CD4-positive, CD25-positive, alpha-beta regulatory T cell (primary cell): Measurements from ENCODE around the gene CIB2. TPM values are rescaled to one million over a fixed set of nuclear protein-coding genes. Genes with fewer than 3 reads are reported as not detected.

ENCODE experiments used
- ATAC-seq, 2 donors: fragments of 150-1000 bp; cut with Tn5 transposase; one replicate each; pipeline ENCODE4 v1.10.0; 2021; ENCODE audit warnings: low read depth in 2 of 2, moderate number of reproducible peaks in 2 of 2, moderate library complexity in 1 of 2
- DNase-seq, 3 donors: peaks; one replicate each; pipeline versions ENCODE4 v3.0.0 to v3.0.0-alpha.2; 2012 to 2022; ENCODE audit warnings: mixed read lengths in 1 of 3
- H3K27ac ChIP-seq: one replicate; pipeline ENCODE4 v1.7.0; 2013; ENCODE audit warnings: mild to moderate bottlenecking, low read length; ENCODE audit not compliant: insufficient read depth, poor library complexity, severe bottlenecking
- H3K27me3 ChIP-seq: one replicate; pipeline ENCODE4 v1.7.0; 2013; ENCODE audit warnings: low read length; ENCODE audit not compliant: control insufficient read depth, insufficient read depth
- H3K36me3 ChIP-seq: one replicate; pipeline ENCODE4 v1.7.0; 2013; ENCODE audit warnings: mild to moderate bottlenecking, low read length, moderate library complexity; ENCODE audit not compliant: control insufficient read depth, insufficient read depth
- H3K4me1 ChIP-seq: 2 replicates; pipeline ENCODE4 v1.7.0; 2013; ENCODE audit warnings: mild to moderate bottlenecking, low read length; ENCODE audit not compliant: insufficient read depth, control insufficient read depth, poor library complexity, severe bottlenecking
- H3K4me3 ChIP-seq: one replicate; pipeline ENCODE4 v1.7.0; 2013; ENCODE audit warnings: low read depth, mild to moderate bottlenecking, low read length, moderate library complexity
- H3K9me3 ChIP-seq, 2 experiments: 1 replicate in 1 of 2; 2 replicates in 1 of 2; pipeline ENCODE4 v1.7.0; 2013; ENCODE audit warnings: low read length in 2 of 2, mild to moderate bottlenecking in 1 of 2, moderate library complexity in 1 of 2; ENCODE audit not compliant: control insufficient read depth in 2 of 2
- H3K27ac Mint-ChIP-seq, 3 donors: one replicate each; pipeline ENCODE4 v1.8.0; 2020 to 2022; ENCODE audit warnings: mild to moderate bottlenecking in 3 of 3, mixed read lengths in 3 of 3, moderate library complexity in 2 of 3
- H3K27me3 Mint-ChIP-seq: one replicate; pipeline ENCODE4 v1.8.0; 2022; ENCODE audit warnings: mild to moderate bottlenecking, mixed read lengths
- H3K36me3 Mint-ChIP-seq: one replicate; pipeline ENCODE4 v1.8.0; 2020; ENCODE audit warnings: mixed read lengths
- H3K4me1 Mint-ChIP-seq, 4 donors: one replicate each; pipeline ENCODE4 v1.8.0; 2020 to 2022; ENCODE audit warnings: mixed read lengths in 4 of 4, mild to moderate bottlenecking in 1 of 4
- H3K4me3 Mint-ChIP-seq, 4 donors: one replicate each; pipeline ENCODE4 v1.8.0; 2020 to 2022; ENCODE audit warnings: mild to moderate bottlenecking in 4 of 4, mixed read lengths in 4 of 4, moderate library complexity in 3 of 4
- H3K9me3 Mint-ChIP-seq, 7 donors: one replicate each; pipeline ENCODE4 v1.8.0; 2020 to 2022; ENCODE audit warnings: mixed read lengths in 7 of 7, mild to moderate bottlenecking in 3 of 7, moderate library complexity in 2 of 7
- polyA plus RNA-seq, 4 donors: library from polyadenylated mRNA; unstranded; fragments of 300-500 nt; fragmentation: Illumina TruSeq; gene quantifications; one replicate each; pipeline ENCODE4 v1.2.3, GENCODE V29; 2021
- total RNA-seq: library from RNA; stranded (reverse); gene quantifications from one replicate; pipeline ENCODE4 v1.2.3, GENCODE V29; 2022

CIB2 gene
- total and polyA plus RNA-seq, 5 donors from 2014 or later = 0.94 to 2.7 (median 1.6) TPM

DNA sequence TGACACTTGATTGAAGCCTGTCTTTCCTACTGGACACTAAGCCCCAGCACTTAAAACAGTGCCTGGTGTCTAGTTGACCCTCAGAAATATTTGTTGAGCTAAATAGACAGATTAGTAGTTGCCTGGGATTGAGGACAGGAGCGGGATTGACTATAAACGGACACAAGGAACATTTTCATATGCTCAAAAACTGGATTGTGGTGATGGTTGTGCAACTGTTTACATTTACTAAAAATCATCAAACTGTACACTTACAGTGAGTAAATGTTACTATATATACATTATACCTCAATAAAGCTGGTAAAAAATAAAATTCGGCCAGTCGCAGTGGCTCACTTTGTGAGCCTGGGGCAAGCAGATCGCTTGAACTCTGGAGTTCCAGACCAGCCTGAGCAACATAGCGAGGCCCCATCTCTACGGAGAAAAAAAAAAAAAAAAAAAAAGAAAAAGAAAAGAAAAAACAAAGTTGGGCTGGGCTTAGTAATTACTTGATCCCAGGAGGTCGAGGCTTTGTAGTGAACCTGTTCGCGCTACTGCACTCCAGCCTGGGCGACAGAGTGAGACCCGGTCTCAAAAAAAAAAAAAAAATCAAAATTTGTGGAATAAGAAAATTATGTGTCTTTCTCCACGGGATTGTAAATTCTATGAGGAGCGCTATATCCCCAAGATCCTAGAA, 17.3 kb upstream of the CIB2 start:
- Histone ChIP-seq H3K4me3 (peak overlapping the region; percentile 98), H3K27ac (peak overlapping the region; percentile 73), H3K36me3 (no peaks in the 10 kb centered on the region), H3K9me3 (no peaks in the 10 kb centered on the region), H3K27me3 (no peaks in the 10 kb centered on the region), H3K4me1 (peaks cover 26% of the 10 kb centered on the region)
- ATAC-seq (peak in 1 of 2 donors; percentile 0), DNase-seq (no peak)
- Mint-ChIP-seq H3K4me3 (peak overlapping the region; percentile 89 to 99 (median 94)), H3K4me1 (peaks cover 22 to 48% (median 39%) of the 10 kb centered on the region in 4 donors), H3K9me3 (no peaks in the 10 kb centered on the region), H3K27ac (peak overlapping the region; percentile 77 to 92 (median 91)), H3K36me3 (peaks cover 4% of the 10 kb centered on the region), H3K27me3 (no peaks in the 10 kb centered on the region)

DNA sequence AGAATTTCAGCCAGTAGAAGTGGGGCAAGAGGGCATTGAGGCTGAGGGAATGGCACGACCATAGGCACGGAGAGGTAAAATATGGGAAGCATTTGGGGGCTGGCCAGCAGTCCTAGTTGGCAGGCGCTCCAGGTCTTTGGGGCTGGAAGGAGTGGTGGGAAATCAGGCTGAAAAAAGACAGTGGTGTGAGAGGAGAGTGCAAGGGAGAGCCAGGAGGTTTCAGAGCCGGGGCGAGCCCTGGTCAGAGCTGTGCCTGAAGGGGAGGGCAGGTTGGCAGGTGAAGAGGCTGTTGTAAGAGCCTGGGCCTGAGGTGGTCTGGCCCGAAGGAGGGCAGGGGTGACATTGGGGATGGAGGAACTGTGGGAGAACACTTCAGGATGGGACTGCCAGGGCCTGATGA, 16.3 kb upstream of the CIB2 start:
- H3K36me3 ChIP-seq = no peaks in the 10 kb centered on the region
- no peaks in the 10 kb centered on the region for H3K9me3 Mint-ChIP-seq
- peaks cover under 1% of the 10 kb centered on the region for H3K36me3 Mint-ChIP-seq
- peak overlapping the region; percentile 69 to 93 (median 86) for H3K27ac Mint-ChIP-seq
- H3K27ac ChIP-seq = no peak overlapping the region
- H3K4me1 Mint-ChIP-seq = peaks cover 17 to 39% (median 29%) of the 10 kb centered on the region in 4 donors
- no peak for DNase-seq
- peaks cover 26% of the 10 kb centered on the region for H3K4me1 ChIP-seq
- no peaks in the 10 kb centered on the region for H3K9me3 ChIP-seq
- no peaks in the 10 kb centered on the region for H3K27me3 ChIP-seq
- H3K4me3 ChIP-seq = no peak overlapping the region
- no peak for ATAC-seq
- no peaks in the 10 kb centered on the region for H3K27me3 Mint-ChIP-seq
- H3K4me3 Mint-ChIP-seq = peak overlapping the region; percentile 21 to 94 (median 82)

DNA sequence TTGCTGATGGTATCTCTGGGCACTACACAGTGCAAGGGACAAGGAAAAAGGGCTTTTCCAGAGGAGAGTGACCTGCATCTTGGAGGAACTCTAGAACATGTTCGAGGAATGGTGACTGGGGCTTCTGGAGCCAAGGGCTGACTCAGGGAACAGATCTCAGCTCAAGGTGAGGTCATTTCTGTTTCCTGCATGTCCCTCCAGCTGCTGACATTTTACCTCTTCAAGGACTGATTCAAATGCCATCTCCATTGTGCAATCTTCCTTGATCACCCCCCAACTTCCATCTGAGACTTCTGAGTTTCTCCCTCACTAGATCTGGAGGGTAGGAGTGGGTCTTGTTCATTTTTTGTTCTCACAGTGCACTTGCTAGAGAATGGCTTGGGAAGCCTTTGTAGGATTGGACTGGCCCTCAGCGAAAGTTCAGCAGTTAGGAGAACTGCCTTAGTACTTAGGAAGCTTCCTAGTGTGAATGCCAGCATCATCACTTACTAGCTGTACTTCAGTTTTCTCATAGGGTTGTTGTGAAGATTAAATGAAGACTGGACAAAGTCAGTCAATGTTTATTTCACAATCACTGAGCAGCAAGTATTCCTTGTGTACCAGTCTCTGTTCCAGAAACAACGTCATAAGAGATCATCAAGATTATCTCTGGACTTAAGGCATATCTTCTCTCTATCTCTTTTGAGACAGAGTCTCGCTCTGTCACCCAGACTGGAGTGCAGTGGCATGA, 15.3 kb upstream of the CIB2 start:
- H3K9me3 Mint-ChIP-seq = no peaks in the 10 kb centered on the region
- Histone ChIP-seq H3K27me3 (no peaks in the 10 kb centered on the region), H3K4me1 (peaks cover 24% of the 10 kb centered on the region), H3K4me3 (no peak overlapping the region), H3K27ac (no peak overlapping the region), H3K36me3 (no peaks in the 10 kb centered on the region), H3K9me3 (no peaks in the 10 kb centered on the region)
- H3K27ac Mint-ChIP-seq = peak overlapping the region in 1 of 3 donors; percentile 86
- DNase-seq = no peak
- peak overlapping the region in 2 of 4 donors; percentile 66 to 89 for H3K4me3 Mint-ChIP-seq
- no peak for ATAC-seq
- no peaks in the 10 kb centered on the region for H3K27me3 Mint-ChIP-seq
- H3K4me1 Mint-ChIP-seq = peaks cover 17 to 36% (median 27%) of the 10 kb centered on the region in 4 donors
- H3K36me3 Mint-ChIP-seq = no peaks in the 10 kb centered on the region

DNA sequence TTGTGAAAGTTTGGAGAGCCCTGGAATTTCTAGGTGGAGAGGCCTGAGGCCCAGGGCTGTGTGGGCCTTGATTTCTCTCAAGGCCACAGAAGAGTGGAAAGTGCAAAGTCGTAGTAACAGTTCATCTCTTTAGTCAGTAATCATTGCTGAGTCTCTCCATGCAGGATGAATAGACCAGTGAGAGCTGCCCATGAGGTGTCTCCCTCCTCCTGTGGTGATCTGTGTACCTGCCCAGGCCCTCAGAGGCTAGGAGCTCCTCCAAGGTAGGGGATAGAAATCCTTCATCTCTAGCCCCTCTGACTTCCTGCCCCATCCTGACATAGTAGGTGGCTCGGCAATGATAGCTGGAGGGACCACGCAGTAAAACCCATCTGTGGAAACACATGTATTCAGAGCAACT, 11.1 kb upstream of the CIB2 start:
- ATAC-seq = no peak
- DNase-seq = no peak
- Histone ChIP-seq H3K27me3 (no peaks in the 10 kb centered on the region), H3K4me3 (no peak overlapping the region), H3K36me3 (no peaks in the 10 kb centered on the region), H3K27ac (no peak overlapping the region), H3K4me1 (no peaks in the 10 kb centered on the region), H3K9me3 (no peaks in the 10 kb centered on the region)
- H3K36me3 Mint-ChIP-seq = no peaks in the 10 kb centered on the region
- no peaks in the 10 kb centered on the region for H3K9me3 Mint-ChIP-seq
- peaks cover 0 to 1% (median under 1%) of the 10 kb centered on the region in 4 donors for H3K4me1 Mint-ChIP-seq
- peak overlapping the region in 1 of 3 donors; percentile 62 for H3K27ac Mint-ChIP-seq
- H3K27me3 Mint-ChIP-seq = no peaks in the 10 kb centered on the region
- H3K4me3 Mint-ChIP-seq = peak overlapping the region in 1 of 4 donors; percentile 39

DNA sequence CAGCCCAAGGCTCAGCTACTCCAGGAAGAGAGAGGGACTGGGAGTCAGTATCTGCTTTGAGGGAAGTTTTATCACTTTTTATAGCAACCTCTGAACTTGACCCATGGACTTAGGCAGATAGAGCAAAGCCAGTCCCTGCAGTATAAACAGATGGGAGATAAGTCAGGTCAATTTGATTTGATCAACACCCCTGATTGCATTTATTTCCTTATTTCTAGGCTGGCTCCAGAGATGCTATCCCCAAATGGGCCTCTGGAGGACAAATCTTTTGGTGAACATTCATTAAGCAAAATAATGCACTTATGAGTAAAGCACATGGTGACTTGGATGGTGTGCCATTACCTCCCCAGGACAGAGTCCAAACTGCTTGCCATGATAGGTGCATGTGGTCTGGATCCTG, 9.0 kb upstream of the CIB2 start:
- H3K27ac Mint-ChIP-seq = no peak overlapping the region
- no peak overlapping the region for H3K27ac ChIP-seq
- no peaks in the 10 kb centered on the region for H3K27me3 ChIP-seq
- no peak overlapping the region for H3K4me3 Mint-ChIP-seq
- H3K4me3 ChIP-seq = no peak overlapping the region
- H3K4me1 ChIP-seq = no peaks in the 10 kb centered on the region
- no peak for ATAC-seq
- no peaks in the 10 kb centered on the region for H3K9me3 Mint-ChIP-seq
- peaks cover 0 to 3% (median 0%) of the 10 kb centered on the region in 4 donors for H3K4me1 Mint-ChIP-seq
- H3K27me3 Mint-ChIP-seq = no peaks in the 10 kb centered on the region
- H3K9me3 ChIP-seq = no peaks in the 10 kb centered on the region
- no peak for DNase-seq
- H3K36me3 Mint-ChIP-seq = no peaks in the 10 kb centered on the region
- no peaks in the 10 kb centered on the region for H3K36me3 ChIP-seq

DNA sequence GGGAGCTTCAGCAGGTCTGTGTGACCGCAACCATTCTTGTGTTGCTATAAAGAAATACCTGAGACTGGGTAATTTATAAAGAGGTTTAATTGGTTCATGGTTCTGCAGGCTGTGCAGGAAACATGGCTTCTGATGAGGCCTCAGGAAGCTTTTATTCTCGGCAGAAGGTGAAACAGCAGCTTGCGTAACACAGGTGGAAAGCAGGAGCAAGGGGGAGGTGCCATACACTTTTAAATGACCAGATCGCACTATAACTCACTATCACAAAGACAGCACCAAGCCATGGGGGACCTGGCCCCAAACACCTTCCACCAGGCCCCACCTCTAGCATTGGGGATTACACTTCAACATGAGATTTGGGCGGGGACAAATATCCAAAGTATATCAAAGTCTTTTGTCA, 8.3 kb upstream of the CIB2 start:
- H3K9me3 ChIP-seq = no peaks in the 10 kb centered on the region
- no peak overlapping the region for H3K4me3 ChIP-seq
- Mint-ChIP-seq H3K4me1 (peaks cover 0 to 4% (median 0%) of the 10 kb centered on the region in 4 donors), H3K27ac (no peak overlapping the region), H3K9me3 (no peaks in the 10 kb centered on the region), H3K4me3 (no peak overlapping the region), H3K36me3 (no peaks in the 10 kb centered on the region), H3K27me3 (no peaks in the 10 kb centered on the region)
- no peak overlapping the region for H3K27ac ChIP-seq
- no peaks in the 10 kb centered on the region for H3K36me3 ChIP-seq
- no peak for ATAC-seq
- no peak for DNase-seq
- H3K27me3 ChIP-seq = no peaks in the 10 kb centered on the region
- no peaks in the 10 kb centered on the region for H3K4me1 ChIP-seq

DNA sequence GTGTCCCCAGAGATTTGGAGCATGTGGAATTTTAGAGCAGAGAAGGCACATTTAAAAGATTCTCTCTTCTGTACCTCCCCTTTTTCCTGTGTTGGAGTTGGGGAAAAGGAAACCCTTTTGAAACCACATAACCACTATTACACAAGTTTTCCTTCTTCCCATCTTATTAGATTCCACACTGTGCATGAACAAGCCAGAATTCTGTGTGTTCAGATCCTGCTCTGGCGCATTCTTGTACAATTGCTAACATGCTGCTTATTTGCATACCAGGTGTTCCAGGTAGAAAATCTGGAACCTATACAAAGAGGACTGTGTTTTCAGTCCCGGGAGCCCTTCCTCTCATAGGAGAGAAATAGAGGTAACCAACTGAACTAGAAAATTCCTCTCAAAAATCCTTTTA, 2.6 kb upstream of the CIB2 start:
- H3K4me3 Mint-ChIP-seq = peak overlapping the region in 1 of 4 donors; percentile 14

More for the DNA sequence above, 2.6 kb upstream of the CIB2 start:
- Histone ChIP-seq H3K9me3 (no peaks in the 10 kb centered on the region), H3K36me3 (no peaks in the 10 kb centered on the region), H3K27me3 (no peaks in the 10 kb centered on the region), H3K27ac (no peak overlapping the region), H3K4me1 (peaks cover 10% of the 10 kb centered on the region), H3K4me3 (no peak overlapping the region)
- H3K27me3 Mint-ChIP-seq = peaks cover 7% of the 10 kb centered on the region
- H3K9me3 Mint-ChIP-seq = no peaks in the 10 kb centered on the region
- H3K36me3 Mint-ChIP-seq = no peaks in the 10 kb centered on the region
- peaks cover 0 to 37% (median 12%) of the 10 kb centered on the region in 4 donors for H3K4me1 Mint-ChIP-seq
- peak overlapping the region in 1 of 3 donors; percentile 62 for H3K27ac Mint-ChIP-seq
- no peak for ATAC-seq
- DNase-seq = no peak
